Stimulated activated CD4-positive, alpha-beta T cell treated with anti-CD3 and anti-CD28 coated beads, Interleukin-12 subunit alpha, Interleukin-12 subunit beta, amount 100 ng/mL, for 4 hours (primary cell): ENCODE results near the gene LRRC36.
"Not testable (repeated sequence)": the region's sequence is repeated elsewhere in the genome, so short reads cannot be mapped to it uniquely, and the experiment has no call there.

Source experiments
- DNase-seq: peaks from one replicate; pipeline ENCODE4 v3.0.0-alpha.2; 2020

Gene LRRC36

DNA sequence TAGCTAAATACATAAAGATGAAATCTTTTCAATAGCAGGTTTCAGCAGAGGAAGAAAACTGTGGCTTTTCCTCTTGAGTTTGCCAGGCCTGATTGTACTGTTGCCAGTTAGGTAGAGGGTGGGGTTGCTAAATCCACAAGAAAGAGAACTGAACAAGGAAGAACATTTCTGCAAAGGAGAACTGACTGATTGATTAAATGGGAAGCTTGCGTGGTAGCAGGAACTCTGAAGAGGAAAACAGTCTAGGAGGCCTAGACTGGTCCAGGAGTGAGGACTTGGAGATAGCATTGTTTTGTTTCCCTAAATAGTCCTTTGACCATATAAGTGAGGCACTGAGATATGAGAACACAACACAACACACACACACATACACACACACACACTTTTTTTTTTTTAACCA is 18.8 kb downstream of the LRRC36 start:
- DNase-seq, result no peak

DNA sequence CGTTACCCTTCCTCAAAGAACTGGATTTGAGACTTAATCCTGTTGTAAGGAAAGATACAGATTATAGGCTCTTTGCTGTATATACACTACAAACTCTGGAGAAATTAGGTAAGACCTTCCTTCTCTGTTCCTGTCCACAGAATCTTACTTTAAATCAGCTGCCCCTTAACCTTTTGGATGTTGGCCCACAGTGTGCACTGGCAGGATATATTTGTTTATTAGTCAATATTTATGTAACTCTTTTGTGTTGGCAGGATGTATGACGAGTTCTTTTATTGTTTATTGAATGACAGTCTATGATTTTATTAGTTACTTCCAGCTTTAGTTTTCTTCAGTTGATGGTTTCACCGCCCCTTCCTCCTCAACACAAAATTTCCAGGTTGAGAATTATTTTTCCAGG is 19.7 kb downstream of the LRRC36 start:
- no peak for DNase-seq

DNA sequence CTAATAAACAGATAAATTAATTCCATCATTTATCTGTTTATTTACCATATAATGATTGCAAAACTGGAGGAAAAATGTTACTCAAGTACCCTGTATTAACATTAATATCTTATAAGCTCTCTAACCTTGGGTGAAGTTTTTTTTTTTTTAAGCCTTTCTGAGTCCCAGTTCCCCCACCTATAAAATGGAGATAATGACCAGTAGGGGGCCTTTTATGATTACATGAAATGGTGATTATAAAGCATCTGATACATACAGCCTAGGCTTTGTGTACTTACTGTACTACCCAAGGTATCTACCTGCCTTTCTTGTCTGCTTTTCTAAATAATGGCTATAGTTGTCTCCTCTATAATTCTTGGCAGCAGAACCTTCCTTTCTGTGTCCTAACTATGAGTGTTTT is 22.6 kb downstream of the LRRC36 start:
- DNase-seq, result no peak

DNA sequence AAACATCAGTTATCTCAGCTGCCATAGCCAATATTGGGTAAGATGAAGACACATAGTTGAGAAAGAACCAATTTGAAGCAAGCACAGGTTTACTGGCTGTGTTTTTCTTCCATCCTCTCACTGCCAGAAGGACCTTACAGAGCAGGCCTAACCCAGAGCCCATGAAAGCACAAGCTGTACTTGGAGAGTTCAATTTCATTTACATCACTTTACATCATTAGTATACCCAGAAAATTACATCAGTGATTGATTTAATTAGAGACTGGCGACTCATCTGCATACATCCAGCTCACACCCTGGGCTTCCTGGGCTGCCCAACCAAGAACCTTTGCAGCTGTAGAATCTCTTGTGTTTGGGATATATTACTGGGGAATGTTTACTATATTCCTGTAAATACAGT is 23.7 kb downstream of the LRRC36 start:
- DNase-seq, result no peak

DNA sequence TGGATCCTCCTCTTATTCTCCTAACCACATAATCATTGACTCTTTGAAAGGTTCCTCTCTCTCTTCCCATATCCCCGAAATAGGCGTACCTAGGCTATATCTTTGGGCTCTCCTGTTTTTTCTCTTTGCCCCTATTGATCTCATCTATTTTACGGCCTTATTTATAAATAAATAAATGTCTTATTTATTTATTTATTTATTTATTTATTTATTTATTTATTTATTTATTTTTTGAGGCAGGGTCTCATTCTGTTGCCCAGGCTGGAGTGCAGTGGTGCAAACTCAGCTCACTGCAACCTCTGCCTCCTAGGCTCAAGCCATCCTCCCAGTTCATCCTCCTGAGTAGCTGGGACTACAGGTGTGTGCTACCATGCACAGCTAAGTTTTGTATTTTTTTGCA is 25.8 kb downstream of the LRRC36 start:
- DNase-seq, result not testable (repeated sequence)

DNA sequence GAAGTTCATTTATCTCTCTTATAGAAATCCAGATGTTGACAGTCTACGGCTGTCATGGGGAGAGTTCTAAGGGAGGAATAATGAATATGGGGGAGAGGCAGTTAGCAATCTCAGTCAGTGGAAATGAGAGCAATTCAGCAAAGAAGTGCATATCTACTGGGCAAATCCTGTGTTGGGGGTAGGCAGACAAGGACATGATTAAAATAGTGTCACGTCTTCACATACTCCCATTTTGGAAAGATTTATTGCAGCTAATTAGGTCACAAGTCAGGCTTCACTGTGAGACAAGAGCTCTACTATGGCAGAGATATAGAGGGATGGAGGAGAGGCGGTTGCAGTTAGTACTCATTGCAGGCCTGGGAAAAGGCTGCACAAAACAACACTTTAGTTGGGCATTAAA is 29.8 kb downstream of the LRRC36 start:
- DNase-seq, result no peak

DNA sequence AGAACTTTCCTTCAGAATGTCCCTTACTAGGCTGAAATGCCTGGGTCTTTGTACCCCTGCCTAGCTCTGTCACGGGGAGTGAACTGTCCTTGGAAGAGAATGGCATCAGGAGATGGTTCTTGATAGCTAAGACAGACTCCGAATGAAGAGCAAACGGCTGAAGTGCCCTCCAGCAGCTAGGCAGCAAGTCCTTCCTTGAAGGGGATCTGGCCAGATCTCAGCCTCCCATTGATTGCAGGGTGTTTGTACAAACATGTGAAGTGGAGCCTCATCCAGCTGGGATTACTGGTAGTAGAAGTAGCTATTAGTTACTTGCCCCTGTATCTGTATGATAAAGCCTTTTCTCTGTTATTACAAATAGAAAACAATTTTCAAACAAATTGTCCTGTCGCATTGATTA is 30.9 kb downstream of the LRRC36 start:
- DNase-seq, result no peak

DNA sequence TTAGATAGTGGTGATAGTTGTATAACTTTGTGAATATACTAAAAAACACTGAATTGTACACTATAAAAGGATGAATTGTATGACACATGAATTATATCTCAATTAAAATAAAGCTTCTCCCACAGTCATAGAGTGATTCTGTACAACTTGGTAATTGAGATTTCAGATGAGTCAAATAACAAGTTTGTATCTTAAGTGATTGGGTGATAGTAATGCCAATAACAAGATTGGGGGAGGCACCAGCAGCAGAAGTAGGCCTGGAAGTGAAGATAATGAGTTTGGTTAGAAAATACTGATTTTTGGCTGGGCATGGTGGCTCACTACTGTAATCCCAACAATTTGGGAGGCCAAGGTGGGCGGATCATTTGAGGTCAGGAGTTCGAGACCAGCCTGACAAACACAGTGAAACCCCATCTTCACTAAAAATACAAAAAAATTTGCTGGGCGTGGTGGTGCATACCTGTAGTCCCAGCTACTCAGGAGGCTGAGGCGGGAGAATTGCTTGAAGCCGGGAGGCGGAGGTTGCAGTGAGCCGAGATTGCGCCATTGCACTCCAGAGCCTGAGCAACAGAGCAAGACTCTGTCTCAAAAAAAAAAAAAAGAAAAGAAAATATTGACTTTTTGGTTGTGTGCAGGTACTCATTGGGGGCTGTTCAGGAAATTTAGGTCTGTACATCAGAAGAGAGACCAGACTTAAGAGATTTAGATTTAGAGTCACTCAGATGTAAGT is 33.1 kb downstream of the LRRC36 start:
- DNase-seq, result not testable (repeated sequence)

DNA sequence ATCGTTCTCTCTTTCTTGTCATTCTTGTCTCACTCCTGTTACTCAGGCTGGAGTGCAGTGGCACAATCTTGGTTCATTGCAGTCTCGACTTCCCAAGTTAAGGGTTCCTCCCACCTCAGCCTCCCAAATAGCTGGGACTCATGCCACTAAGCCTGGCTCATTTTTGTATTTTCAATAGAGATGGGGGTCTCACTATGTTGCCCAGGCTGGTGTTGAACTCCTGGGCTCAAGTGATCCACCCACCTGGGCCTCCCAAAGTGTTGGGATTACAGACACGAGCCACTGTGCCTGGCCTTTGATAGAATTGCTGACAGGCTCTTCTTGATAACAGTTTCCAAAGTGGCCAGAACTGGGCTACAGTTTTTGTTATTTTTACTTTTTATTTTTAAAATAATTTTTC is 34.4 kb downstream of the LRRC36 start:
- DNase-seq, result no peak

DNA sequence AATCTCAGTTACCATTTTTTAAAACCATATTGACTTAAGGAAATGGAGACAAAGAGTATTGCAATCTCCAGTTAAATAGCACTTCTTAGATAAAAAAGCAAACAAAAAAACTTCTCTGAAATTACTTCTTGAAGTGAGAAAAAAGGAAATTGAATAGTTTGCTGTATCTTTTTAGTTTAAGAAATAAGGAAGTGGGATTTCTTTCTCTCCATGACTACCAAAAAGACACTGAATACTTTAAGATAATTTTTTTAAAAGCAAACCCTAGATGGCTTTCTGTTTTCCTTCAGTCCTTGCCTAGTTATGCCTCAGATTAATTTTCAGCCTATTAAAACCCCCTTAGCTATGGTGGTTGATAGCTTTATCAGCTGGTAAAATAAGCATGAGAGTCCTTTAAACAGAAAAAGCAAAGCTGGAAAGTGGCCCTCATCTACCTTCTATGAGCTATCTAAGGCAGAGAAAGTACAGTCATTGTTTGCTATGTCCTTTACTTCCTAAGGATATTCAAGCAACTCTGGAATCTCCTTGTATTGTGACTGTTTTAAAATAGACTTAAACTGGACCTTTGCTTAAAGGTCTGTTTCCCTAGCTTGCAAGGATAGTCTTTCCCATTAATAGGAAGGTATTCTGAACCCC is 38.1 kb downstream of the LRRC36 start:
- DNase-seq, result no peak

DNA sequence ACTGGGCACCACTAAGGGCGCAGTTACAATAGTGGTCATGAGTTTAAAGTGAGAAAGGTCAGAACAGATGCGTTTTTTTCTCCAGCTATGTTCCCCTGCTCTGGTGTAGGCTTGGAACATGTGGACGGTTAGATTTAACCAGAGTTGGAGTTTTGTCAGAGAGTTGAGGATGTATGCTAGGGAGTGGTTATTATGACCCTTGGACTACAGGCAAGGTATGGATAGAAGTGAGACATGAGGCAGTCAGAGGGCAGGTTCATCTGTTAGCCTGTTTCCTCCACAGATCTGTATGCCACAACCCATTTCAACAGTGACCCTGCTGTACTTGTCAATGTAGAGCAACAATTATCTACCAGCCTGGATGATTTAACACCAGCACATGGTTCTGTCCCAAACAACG is 44.0 kb downstream of the LRRC36 start:
- no peak for DNase-seq

DNA sequence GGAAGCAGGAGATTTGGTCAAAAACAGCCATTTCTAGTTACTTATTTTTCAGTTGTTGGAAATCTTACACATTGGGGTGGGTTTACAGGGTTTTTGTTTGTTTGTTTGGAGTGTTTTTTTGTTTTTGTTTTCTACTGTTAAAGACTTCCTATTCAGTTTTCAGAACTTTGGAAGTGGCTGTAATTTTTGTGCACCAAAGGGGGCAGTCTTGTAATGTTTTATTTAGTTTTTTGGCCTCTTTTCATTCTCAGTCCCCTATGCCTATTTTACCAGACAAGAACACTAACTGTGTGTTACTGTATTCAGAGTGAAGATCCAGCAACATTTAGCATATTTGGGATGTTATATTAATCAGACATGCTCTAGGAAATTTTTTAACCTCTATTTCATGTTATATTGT is 46.0 kb downstream of the LRRC36 start:
- no peak for DNase-seq

DNA sequence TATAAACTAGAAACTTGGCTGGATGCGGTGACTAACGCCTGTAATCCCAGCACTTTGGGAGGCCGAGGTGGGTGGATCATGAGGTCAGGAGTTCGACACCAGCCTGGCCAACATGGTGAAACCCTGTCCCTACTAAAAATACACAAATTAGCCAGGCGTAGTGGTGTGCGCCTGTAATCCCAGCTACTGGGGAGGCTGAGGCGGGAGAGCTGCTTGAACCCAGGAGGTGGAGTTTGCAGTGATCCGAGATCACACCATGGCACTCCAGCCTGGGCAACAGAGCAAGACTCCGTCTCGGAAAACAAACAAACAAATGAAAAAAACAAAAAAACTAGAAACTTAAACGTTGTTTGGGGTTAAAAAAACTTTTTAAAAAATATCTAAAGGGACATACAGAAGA is 49.4 kb downstream of the LRRC36 start:
- DNase-seq, result not testable (repeated sequence)

DNA sequence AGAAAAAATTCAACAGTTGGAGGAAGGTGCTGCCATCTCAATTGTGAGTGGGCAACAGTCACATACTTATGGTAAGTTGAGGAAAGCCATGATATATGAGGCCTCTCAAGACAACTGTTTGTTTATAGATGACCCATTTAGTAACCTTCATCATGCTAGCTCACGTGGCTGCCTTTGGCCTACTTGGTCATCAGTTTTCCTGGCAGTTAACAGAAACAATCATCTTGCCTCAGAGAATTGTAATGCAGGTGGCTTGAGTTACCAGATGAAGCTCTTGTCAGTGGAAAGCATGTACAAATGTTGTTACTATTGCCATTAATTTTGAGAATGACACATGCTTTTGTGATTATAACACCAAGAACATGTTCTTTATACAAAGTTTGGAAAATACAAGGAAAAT is 52.0 kb downstream of the LRRC36 start:
- no peak for DNase-seq

DNA sequence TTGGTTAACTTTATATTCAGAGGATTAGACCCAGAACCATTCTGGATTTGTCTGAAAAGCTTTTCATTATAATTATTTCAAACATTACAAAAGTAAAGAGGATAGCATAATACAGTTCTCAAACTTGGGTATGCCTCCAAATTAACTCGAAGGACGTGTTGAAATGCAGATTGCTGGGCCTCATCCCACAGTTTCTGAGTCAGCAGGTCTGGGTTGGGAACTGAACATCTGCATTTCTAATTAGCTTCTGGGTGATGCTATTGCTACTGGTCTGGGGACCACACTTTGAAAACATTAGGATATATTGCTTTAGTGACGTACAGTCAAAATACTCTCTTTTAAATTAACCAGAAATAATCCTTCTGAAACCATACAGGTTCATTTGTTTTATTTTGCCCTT is 56.7 kb downstream of the LRRC36 start:
- DNase-seq, result no peak

DNA sequence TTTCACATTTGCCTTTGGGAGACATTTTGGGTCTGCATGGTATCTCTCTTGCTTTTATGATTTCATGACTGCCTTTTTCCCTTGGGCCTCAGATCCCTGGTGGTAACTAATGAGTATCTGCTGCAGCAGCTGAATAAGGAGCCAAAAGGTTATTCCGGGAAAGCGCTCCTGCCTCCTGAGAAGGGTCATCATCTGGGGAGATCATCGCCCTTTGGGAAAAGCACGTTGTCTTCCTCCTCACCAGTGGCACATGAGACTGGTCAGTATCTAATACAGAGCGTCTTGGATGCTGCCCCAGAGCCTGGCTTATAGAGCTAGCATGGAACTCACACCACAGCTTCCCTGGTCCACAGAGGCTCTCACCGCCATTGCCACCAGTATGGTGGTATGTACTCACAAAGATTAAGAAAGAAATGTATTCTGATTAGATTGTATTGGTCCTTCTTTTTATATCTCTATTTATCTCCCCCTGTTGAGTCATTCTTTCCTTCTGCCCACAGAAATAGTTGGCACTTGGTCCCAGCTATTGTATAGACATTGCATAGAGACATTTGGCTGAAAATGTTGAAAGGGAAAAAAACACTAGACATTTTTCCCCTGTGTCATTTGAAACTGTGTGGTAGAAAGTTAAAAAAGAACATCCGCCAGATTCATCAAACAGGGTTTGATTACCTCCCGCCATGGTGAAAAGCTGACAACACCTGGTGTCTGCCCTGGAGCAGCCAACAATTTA is 58.3 kb downstream of the LRRC36 start:
- no peak for DNase-seq

DNA sequence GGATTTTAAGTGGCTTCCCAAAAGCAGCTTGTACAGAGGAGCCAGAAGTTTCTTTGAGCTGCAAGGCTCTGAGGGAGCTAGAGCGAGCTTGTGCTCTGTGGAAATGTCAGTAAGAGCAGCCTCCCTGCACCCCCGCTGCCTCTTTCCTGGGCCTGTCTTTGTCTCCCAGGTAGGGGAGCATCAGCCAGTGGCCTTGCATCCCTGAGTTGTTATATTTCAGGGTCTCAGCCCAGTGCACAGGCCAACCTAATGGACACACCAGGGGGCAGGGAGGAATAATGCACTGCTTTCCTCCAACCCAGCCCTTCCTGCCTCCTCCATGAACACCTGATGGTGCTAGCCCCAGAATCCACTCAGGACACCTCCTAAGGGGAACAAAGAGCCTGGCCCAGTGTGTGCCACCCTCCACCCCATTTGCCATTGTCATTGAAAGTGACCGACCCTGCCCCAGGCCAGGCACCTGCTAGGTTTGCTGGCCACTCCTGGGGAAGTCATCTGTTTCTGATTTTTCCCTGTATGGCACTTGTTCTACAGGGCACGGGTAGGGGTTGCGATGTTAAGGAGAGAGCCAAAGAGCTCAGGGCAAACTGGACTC is 60.3 kb downstream of the LRRC36 start:
- no peak for DNase-seq

DNA sequence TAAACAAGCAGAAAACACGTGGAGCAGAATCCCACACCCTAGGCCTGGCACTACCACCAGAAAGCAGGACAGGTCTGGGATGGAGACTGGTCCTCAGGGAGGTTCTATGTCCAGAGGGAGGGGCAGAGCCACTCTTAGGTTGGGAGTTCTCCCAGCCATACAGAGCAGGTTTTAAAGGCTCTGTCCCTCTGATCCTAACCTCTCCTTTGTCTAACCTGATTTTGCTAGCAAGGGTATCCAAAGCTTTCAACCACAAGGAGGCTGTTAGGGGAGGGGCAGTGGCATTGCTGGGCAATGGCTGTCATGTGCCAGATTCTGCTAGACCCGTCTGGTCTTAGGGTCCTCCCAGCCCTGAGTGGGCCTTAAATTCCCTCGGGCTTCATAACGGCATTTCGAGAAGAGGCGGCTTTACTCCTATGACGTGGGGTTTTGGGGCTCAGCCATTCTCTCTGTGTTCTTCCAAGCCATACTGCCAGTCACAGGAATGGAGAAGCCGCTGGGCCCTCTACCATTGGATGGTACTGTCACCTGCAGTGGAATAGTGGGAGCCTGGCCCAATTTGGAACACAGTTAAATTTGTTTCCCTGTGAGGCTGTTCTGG is 61.0 kb downstream of the LRRC36 start:
- no peak for DNase-seq

DNA sequence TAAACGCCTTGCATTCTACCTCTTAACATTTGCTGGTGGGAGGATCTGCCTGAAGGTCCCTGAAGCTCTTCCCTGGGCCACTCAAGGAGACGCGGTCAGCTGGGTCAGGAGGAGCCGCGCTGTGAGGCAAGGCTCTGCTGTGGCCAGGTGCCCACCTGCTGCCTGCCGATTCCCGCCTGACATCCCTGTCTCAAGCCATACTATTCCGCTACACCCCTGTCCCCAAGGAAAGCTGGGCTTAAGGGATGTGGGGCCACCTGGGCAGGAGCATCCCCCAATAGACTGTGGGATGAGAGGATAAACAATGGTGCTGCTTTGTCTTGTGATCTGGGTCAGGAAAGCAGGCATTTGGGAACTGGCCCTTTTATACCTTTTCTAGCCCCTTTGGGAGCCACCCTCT is 61.6 kb downstream of the LRRC36 start:
- DNase-seq, result no peak

DNA sequence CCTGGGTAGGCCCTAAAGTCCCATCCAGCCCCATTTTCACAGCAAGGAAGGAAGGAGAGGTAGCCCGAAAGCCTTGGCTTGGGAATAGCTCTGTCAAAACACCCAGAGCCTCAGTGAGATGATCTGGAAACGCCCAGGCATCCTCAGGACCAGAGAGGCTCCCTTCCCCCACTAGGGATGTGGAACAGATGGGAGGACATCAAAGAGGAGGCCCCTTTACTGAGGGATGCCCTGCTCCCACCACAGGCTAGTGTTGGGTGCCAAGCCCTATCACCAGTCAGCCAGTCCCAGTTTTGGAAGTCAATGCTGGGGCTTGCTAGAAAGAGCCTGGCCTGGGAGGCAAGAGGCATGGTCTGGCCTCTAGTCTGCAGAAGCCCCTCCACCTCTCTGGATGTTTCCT is 62.0 kb downstream of the LRRC36 start:
- DNase-seq, result no peak

DNA sequence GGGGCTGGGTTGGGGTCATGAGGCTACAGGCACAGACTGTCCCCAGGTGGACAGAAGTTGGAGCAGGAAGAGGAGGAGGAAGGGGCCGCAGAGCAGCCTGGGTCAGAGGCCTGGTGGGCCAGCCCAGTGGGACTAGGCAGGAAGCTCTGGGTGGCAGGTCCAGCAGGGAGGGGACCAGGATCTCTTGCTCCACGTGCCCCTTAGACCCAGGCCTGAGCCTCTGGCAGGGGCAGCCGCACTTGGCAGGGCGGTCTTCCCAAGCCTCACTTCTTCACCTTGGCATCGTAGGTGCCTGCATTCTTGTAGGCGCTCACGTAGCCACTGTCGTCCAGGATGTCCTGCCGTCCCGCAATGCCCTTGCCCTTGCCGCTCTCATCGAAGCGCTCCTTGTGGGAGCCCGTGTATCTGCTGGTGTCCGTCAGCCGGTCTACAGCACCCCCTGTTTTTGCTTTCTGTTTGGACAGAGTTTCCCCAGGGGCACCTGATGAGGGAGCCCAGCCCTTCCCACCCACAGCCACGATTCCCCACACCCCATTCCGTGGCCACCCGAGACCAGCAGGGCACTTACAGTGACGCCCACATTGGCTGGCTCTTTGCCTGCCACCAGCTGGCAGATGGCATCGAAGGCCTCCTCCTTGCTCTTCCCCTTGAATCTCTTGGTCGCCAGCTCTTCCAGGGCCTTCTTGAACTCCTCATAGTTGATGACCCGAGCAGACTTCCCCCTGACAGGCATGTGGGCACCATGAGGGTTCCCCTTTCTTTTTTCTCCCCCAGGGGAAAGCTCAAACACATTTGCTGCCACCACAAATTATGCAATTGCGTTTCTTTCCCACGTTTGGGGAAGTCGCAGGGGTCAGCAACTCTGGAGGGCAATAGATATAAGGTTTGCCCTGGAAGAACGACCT is 63.5 kb downstream of the LRRC36 start:
- no peak for DNase-seq

DNA sequence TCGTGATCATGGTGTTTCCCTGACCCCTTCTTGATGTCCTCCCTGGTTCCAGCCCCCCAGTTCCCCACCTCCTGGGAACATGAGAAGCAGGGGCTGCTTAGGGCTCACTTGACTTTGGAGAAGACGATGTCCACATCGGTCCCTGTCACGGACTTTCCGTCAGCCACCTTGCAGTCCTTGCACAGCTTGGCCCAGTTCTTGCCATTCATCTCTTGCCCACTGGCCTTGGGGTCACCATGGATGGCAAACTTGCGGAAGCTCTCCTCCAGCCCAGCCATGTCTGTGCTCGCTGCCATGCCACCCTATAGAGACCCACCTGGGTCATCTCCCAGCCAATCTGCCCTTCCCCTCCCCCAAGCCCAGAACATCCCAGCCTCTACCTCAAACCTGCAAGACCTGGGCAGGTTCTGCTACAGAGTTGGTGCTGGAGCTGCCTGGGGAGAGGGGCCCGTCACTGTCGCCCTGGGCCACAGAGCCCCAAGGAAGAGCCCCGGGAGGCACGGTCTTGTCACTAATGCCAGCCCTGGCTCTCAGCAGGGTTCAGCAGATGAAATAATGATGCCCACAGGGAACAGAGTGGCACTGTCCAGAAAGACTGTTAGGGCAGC is 64.3 kb downstream of the LRRC36 start:
- no peak for DNase-seq
